LNCAP (cell line): Measurements from ENCODE around the gene PRKD2.

ENCODE experiments used
- CTCF ChIP-seq: fragments of 450-650 bp; IDR thresholded peaks from 2 replicates; pipeline ENCODE4 v1.5.1; 2017; ENCODE audit warnings: mild to moderate bottlenecking

Gene PRKD2

GRCh38 chr19:46691948-46692347, 25.0 kb downstream of the PRKD2 start:
- TF ChIP-seq CTCF: no peak

GRCh38 chr19:46691104-46691503, 25.8 kb downstream of the PRKD2 start:
- no peak for TF ChIP-seq CTCF

- TF ChIP-seq CTCF: no peak
These were observed 27.6 kb downstream of the PRKD2 start for GRCh38 chr19:46689358-46689757.

DNA sequence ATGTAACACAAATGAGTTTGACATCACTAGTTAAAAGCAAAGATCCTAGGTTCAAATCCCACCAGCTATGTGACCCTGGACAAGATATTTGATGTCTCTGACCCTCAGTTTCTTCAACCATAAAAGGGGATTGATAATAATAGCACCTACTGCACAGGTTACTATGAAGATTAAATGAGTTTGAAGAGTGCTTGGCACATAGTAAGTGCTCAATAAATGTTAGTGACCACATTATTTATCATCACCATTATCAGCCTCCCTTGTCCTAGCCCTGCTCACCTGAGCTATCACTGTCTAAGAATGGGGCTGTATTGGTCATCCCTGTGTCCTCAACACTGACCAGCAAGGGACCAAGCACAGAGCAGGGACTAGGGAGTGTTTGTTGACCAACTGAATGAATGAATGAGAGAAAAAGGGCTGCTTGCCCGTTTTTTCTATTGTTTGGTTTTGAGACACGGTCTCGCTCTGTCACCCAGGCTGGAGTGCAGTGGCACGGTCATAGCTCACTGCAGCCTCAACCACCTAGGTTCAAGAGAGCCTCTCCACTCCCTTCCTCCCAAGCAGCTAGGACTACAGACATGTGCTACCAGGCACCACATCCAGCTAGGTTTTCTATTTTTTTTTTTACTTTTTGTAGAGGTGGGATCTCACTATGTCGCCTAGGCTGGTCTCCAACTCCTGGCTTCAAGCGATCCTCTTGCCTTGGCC, 29.3 kb downstream of the PRKD2 start:
- TF ChIP-seq CTCF: no peak

GRCh38 chr19:46685189-46685588, 31.7 kb downstream of the PRKD2 start:
- TF ChIP-seq CTCF: no peak

DNA sequence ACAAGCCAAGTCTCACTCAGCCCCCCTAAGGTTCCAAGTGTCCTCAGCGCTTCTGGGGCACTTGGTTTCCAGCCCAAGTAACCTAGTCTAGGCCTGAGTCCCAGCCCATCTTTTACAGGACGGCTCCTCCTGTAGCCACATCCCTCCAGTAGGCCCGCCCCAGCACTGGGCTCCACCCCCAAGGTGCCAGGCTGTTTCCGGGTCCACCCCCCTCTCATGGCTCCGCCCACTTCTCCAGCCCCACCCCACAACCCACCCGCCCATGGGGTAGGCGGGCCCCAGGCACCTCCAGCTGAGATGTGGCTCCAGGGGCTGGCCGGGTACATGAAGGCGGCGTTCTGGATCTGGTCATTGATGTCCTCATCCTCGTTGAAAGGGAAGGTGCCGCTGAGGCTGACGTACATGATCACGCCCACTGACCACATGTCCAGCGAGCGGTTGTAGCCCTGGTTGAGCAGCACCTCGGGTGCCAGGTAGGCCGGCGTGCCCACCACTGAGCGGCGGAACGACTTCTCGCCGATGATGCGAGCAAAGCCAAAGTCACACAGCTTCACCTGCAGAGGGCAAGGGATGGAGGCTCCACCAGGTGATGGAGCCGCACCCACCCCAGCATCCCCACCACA, 38.7 kb downstream of the PRKD2 start:
- TF ChIP-seq CTCF: no peak

- no peak for TF ChIP-seq CTCF
These were observed 42.3 kb downstream of the PRKD2 start for GRCh38 chr19:46674416-46675178.
